Measurements from ENCODE around the gene PDE9A. TPM values are rescaled to one million over a fixed set of nuclear protein-coding genes. Genes with fewer than 3 reads are reported as not detected.

The PDE9A gene
- total and polyA plus RNA-seq, 9 donors = 3.9 to 11.3 (median 6.9) TPM

DNA sequence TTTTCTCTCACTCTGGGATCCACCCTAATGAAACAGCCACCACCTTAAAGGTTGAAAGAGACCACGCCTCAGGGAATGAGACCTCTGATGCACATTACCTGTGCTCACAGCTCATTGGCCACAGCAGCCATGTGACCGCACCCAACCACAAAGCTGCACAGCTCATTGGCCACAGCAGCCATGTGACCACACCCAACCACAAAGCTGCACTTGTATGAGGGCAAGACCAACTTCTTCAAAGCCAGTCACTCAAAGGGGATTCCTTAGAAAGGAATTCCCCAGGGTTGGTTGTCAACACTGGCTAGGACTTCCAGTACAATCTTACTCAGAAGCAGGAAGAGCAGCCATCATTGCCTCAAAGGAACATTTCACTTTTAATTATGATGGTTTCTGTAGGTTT is 43.6 kb upstream of the PDE9A start:
- Histone ChIP-seq H3K27me3 (no peaks in the 10 kb centered on the region), H3K4me3 (no peak overlapping the region), H3K9me3 (peaks cover 0 to 2% of the 10 kb centered on the region in 2 donors), H3K36me3 (no peaks in the 10 kb centered on the region), H3K27ac (no peak overlapping the region), H3K4me1 (ENCODE audit: insufficient read depth) (no peaks in the 10 kb centered on the region)
- 91 to 97% (median 93%) methylated on average over 2 of the region's 2 CpGs for WGBS, 3 donors
- TF ChIP-seq, protein P1, sequence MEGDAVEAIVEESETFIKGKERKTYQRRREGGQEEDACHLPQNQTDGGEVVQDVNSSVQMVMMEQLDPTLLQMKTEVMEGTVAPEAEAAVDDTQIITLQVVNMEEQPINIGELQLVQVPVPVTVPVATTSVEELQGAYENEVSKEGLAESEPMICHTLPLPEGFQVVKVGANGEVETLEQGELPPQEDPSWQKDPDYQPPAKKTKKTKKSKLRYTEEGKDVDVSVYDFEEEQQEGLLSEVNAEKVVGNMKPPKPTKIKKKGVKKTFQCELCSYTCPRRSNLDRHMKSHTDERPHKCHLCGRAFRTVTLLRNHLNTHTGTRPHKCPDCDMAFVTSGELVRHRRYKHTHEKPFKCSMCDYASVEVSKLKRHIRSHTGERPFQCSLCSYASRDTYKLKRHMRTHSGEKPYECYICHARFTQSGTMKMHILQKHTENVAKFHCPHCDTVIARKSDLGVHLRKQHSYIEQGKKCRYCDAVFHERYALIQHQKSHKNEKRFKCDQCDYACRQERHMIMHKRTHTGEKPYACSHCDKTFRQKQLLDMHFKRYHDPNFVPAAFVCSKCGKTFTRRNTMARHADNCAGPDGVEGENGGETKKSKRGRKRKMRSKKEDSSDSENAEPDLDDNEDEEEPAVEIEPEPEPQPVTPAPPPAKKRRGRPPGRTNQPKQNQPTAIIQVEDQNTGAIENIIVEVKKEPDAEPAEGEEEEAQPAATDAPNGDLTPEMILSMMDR (IDR thresholded peaks at IDR 0.05) = no peak
- no peak for TF ChIP-seq EP300 (IDR thresholded peaks at IDR 0.05)
- no peak for TF ChIP-seq POLR2A (IDR thresholded peaks at IDR 0.05)
- DNase-seq = no peak
- intact Hi-C loops (cut with DNase I) = no loop called here

DNA sequence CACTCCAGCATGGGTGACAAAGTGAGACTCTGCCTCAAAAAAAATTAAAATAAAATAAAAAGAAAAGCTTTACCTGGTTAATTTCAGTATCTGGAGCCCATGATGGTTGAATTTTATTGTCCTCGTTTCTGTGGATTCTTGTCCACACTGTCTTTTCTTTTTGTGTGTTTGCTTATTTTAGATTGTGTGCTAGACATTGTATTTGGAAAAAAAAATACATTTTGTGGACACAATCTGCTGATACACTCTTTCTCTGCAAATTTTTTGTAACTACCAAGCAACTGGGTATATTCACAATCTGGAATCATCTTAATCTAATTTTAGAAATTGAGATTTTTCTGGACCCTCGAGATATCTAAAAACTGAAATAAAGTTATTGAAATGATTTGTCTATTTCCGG is 41.6 kb upstream of the PDE9A start:
- no peaks in the 10 kb centered on the region for H3K36me3 ChIP-seq
- H3K27ac ChIP-seq = no peak overlapping the region
- WGBS, 3 donors = 88 to 91% (median 90%) methylated on average over 3 of the region's 3 CpGs
- intact Hi-C loops (cut with DNase I) = no loop called here
- H3K9me3 ChIP-seq = peaks cover 0 to 2% of the 10 kb centered on the region in 2 donors
- no peak for DNase-seq
- no peak overlapping the region for H3K4me3 ChIP-seq
- no peaks in the 10 kb centered on the region for H3K4me1 ChIP-seq (ENCODE audit: insufficient read depth)
- no peaks in the 10 kb centered on the region for H3K27me3 ChIP-seq
- TF ChIP-seq EP300 (IDR thresholded peaks at IDR 0.05) (no peak), POLR2A (IDR thresholded peaks at IDR 0.05) (no peak)
- TF ChIP-seq, protein P1 (IDR thresholded peaks at IDR 0.05) = no peak

DNA sequence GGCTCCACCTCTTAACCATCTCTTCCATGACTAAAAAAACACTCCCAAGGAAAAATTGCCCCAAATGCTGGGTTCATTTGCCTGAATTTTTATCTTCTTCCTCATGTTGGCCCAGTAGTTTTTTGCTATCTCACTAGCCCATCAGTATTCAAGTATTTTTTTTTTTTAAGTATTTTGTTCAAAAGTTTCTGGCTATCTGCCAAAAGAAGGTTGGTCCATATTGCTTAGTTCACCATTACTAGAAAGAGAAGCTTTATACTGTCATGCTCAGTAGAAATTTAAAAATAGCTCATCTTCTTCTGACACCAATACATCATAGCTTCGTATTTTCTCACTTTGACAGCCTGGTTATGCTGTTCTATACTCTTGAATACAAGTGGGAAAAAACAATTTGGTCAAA is 41.0 kb upstream of the PDE9A start:
- Histone ChIP-seq H3K27ac (no peak overlapping the region), H3K4me1 (ENCODE audit: insufficient read depth) (no peaks in the 10 kb centered on the region), H3K36me3 (no peaks in the 10 kb centered on the region), H3K27me3 (no peaks in the 10 kb centered on the region), H3K9me3 (peaks cover 0 to 2% of the 10 kb centered on the region in 2 donors), H3K4me3 (no peak overlapping the region)
- WGBS, 3 donors = 84 to 90% (median 85%) methylated on average over 1 of the region's 1 CpG
- intact Hi-C loops (cut with DNase I) = no loop called here
- no peak for DNase-seq
- no peak for TF ChIP-seq EP300 (IDR thresholded peaks at IDR 0.05)
- TF ChIP-seq, protein P1 (IDR thresholded peaks at IDR 0.05) = no peak
- TF ChIP-seq POLR2A (IDR thresholded peaks at IDR 0.05) = no peak

DNA sequence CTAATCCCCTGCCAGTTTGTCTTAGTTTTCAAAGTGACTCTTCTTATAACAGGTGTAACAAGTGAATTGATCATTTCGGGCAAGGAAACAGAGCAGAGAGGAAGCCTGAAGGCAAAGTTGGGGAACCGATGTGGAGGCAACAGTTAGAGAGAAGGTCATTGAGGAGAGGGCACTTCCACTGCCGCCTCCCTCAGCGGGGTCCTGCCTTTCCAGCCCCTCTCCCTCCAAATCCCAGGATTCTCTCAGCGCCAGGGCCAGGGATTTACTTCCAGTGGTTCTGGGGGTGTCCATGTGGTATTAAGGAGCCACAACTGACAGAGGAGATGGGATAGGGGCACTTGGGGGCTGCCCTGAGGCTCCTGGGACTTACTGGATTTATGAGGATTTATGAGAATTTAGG is 39.7 kb upstream of the PDE9A start:
- intact Hi-C loops (cut with DNase I) = no loop called here
- TF ChIP-seq EP300 (IDR thresholded peaks at IDR 0.05) = no peak
- TF ChIP-seq POLR2A (IDR thresholded peaks at IDR 0.05) = no peak
- TF ChIP-seq, protein P1 (IDR thresholded peaks at IDR 0.05) = no peak
- no peak overlapping the region for H3K4me3 ChIP-seq
- DNase-seq = no peak
- no peaks in the 10 kb centered on the region for H3K27me3 ChIP-seq
- H3K36me3 ChIP-seq = no peaks in the 10 kb centered on the region
- no peaks in the 10 kb centered on the region for H3K4me1 ChIP-seq (ENCODE audit: insufficient read depth)
- H3K9me3 ChIP-seq = peaks cover 0 to 2% of the 10 kb centered on the region in 2 donors
- no peak overlapping the region for H3K27ac ChIP-seq
- 87 to 91% (median 89%) methylated on average over 5 of the region's 5 CpGs for WGBS, 3 donors
